GM11168 (cell line): Measurements from ENCODE around the gene ATP2C2.
"Not testable (repeated sequence)": the region's sequence is repeated elsewhere in the genome, so short reads cannot be mapped to it uniquely, and the experiment has no call there.

Experiments used
- in situ Hi-C: fragments of 300-500 bp; cut with MboI; formaldehyde crosslinking; loops from one replicate; pipeline ENCODE4 v1.12.0; 2022; ENCODE audit warnings: low sequenced_read_pairs; ENCODE audit not compliant: unreplicated experiment

Gene ATP2C2

GRCh38 chr16:84368308-84368996 is at the start of gene ATP2C2:
Gene ATP2C2 (plus strand): TSS chr16:84368538. CDS start chr16:84368616, 78 bp downstream.
- in situ Hi-C loops = no loop called here

- in situ Hi-C loops = no loop called here
Observed at GRCh38 chr16:84319146-84319760, 49.1 kb upstream of the ATP2C2 start.

GRCh38 chr16:84320511-84320910 is 47.8 kb upstream of the ATP2C2 start:
- in situ Hi-C loops = no loop called here

- in situ Hi-C loops = no loop called here
Observed at GRCh38 chr16:84321932-84322331, 46.4 kb upstream of the ATP2C2 start.

GRCh38 chr16:84322749-84323148 is 45.6 kb upstream of the ATP2C2 start:
- in situ Hi-C loops = no loop called here

- in situ Hi-C loops = no loop called here
Observed at GRCh38 chr16:84323606-84324005, 44.7 kb upstream of the ATP2C2 start.

- in situ Hi-C loops = no loop called here
Observed at GRCh38 chr16:84324434-84325262, 43.7 kb upstream of the ATP2C2 start.

- in situ Hi-C loops = no loop called here
Observed at GRCh38 chr16:84326545-84326944, 41.8 kb upstream of the ATP2C2 start.

GRCh38 chr16:84327926-84328505 is 40.3 kb upstream of the ATP2C2 start:
- in situ Hi-C loops = no loop called here

- in situ Hi-C loops = no loop called here
Observed at GRCh38 chr16:84329016-84329415, 39.3 kb upstream of the ATP2C2 start.

GRCh38 chr16:84329843-84330684 is 38.3 kb upstream of the ATP2C2 start:
- in situ Hi-C loops = no loop called here

GRCh38 chr16:84330685-84331050 is 37.7 kb upstream of the ATP2C2 start:
- in situ Hi-C loops = no loop called here

GRCh38 chr16:84331998-84332780 is 36.1 kb upstream of the ATP2C2 start:
- in situ Hi-C loops = no loop called here

GRCh38 chr16:84332975-84333684 is 35.2 kb upstream of the ATP2C2 start:
- in situ Hi-C loops = no loop called here

GRCh38 chr16:84334058-84334457 is 34.3 kb upstream of the ATP2C2 start:
- in situ Hi-C loops = no loop called here

GRCh38 chr16:84334482-84334881 is 33.9 kb upstream of the ATP2C2 start:
- in situ Hi-C loops = no loop called here

- in situ Hi-C loops = not testable (repeated sequence)
Observed at GRCh38 chr16:84337236-84337635, 31.1 kb upstream of the ATP2C2 start.

GRCh38 chr16:84339311-84339710 is 29.0 kb upstream of the ATP2C2 start:
- in situ Hi-C loops = no loop called here

GRCh38 chr16:84339766-84340165 is 28.6 kb upstream of the ATP2C2 start:
- in situ Hi-C loops = no loop called here
